NCI-H345 treated with DMSO at 0.1 percent for 48 hours (cell line): ENCODE measurements around the gene NME7.
"Not testable (repeated sequence)": the region's sequence is repeated elsewhere in the genome, so short reads cannot be mapped to it uniquely, and the experiment has no call there.

Experiments
- DNase-seq: peaks from one replicate; lab custom pipeline; 2025; ENCODE audit not compliant: unreplicated experiment; lab: John Stamatoyannopoulos, UW

Gene NME7

DNA sequence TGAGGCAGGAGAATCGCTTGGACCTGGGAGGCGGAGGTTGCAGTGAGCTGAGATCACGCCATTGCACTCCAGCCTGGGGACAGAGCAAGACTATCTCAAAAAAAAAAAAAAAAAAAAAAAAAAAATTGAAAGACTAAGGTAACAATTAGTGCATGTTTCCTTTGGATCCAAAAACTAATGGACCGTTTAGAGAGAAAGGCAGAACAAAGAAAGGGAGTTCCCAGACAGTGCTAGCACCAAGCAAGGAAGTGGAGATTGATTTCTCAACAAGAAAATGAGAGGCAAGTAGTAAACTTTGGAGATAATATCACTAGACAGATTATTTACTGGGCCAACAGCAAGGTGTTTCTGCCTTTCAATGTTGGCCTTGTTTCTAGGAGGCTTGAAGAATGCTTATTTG, 236.9 kb downstream of the NME7 start:
- no peak for DNase-seq

GRCh38 chr1:169129109-169129784, 238.3 kb downstream of the NME7 start:
- no peak for DNase-seq

- DNase-seq = no peak
These were observed 239.0 kb downstream of the NME7 start for GRCh38 chr1:169128562-169128961.

- no peak for DNase-seq
These were observed 240.3 kb downstream of the NME7 start for GRCh38 chr1:169127305-169127704.

GRCh38 chr1:169126335-169126734, 241.3 kb downstream of the NME7 start:
- no peak for DNase-seq

GRCh38 chr1:169125597-169125996, 242.0 kb downstream of the NME7 start:
- DNase-seq = not testable (repeated sequence)

- no peak for DNase-seq
These were observed 243.1 kb downstream of the NME7 start for GRCh38 chr1:169124459-169124858.

DNA sequence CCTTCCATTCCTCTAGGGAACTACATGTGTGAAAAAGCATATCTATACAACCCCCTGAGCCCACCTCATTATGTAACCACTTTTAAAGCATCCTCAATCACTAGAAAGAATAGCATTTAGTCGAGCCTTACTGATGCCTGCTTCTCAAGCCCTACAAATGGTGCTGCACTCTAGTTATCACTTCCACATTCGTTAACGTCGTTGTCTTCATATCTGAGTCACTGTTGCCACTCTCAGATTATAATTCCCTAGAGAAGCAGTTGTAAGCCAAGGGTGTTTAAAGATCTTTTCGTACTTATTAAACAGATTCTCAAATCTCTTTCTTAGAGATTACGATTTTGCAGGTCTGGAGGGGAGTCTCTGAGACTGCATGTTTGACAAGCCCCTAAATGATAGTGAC, 244.6 kb downstream of the NME7 start:
- DNase-seq = no peak

DNA sequence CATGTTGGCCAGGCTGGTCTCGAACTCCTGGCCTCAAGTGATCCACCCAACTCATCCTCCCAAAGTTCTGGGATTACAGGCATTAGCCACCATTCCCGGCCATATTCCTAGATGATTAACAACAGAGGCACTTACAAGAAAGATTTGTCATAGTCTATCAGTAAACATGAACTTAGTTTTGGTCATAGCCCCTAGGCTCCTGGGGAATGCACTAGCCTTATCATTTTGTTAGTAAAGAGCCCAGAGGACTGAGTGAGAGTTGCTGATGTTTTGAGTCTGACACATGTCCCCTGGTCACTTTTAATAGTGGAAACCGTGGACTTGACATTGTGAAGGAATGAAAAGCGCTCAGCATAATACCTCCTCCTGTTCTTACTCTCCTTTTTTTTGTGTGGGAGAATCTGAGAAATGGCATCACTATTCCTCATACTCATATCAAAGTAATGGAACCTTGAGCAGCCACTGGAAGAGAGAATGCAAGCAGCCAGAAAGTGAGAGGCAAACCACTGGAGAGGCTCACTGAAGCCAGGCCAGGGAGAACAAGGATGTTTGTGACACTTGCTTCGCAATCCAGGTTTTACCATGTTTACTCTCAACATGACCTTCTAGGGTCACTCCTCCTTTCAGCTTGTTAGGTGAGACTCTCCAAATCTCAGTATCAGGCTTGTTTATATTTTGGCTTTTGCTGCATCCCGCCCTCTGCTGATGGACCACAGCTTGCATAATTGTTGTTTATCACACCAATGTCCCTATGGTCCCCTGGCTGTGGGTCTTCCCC, 246.3 kb downstream of the NME7 start:
- DNase-seq = no peak

DNA sequence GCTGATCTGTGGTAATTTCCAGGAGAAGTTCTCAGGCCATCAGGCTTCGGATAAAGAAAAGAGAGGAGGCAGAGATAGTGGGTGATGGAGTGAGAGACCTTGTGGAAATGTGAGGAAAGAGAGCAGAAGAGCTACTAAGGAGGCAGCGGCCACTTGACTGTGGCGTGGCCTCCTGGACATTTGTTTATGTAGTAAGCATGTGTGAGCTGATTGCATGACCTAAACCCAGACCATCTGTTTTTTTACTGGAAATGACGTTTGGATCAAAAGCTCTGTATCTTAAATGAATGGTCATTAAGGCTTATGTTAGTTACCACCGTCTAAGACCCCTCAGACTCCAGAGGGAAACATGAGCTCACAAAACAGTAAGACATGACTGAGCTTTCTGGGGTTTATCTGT, 247.5 kb downstream of the NME7 start:
- DNase-seq = no peak

GRCh38 chr1:169119405-169119804, 248.2 kb downstream of the NME7 start:
- DNase-seq = no peak

DNA sequence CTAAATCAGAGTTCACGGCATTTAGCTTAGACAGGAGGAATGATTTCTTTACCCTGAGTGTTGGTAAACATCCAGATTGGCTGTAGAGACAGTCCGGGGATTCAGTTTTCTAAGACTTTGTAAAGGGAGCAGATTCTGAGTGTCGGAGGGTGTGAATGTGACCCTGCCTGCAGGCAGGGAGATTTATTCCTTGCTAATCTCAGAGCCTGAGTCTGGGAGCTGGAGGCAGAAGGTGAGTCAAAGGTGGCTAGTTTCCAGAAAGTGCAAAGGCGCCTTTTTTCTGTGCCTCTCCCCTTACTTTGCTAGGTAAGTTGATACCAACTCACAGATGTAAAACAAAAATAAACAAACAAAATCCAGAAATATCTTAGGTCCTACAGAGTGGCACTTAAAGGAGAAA, 249.4 kb downstream of the NME7 start:
- DNase-seq = no peak

DNA sequence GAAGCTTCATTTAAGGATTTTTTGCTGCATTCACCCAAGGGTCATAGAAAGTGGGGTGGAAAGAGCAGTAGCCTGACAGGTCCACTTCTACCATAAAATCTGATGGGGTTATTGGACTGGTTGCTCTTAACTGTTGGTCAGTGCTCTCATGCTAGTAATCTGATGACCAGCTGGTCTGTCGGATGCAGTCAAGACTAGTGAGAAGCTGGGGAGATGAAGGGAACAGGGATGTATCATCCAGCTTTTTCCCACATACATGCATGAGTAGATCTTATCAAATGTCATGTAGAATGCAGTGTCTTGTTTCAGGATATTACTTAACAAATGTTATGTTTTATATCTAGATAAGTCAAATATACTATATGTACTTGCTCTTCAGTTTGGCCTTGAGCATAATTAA, 250.0 kb downstream of the NME7 start:
- no peak for DNase-seq

GRCh38 chr1:169117014-169117413, 250.6 kb downstream of the NME7 start:
- no peak for DNase-seq

DNA sequence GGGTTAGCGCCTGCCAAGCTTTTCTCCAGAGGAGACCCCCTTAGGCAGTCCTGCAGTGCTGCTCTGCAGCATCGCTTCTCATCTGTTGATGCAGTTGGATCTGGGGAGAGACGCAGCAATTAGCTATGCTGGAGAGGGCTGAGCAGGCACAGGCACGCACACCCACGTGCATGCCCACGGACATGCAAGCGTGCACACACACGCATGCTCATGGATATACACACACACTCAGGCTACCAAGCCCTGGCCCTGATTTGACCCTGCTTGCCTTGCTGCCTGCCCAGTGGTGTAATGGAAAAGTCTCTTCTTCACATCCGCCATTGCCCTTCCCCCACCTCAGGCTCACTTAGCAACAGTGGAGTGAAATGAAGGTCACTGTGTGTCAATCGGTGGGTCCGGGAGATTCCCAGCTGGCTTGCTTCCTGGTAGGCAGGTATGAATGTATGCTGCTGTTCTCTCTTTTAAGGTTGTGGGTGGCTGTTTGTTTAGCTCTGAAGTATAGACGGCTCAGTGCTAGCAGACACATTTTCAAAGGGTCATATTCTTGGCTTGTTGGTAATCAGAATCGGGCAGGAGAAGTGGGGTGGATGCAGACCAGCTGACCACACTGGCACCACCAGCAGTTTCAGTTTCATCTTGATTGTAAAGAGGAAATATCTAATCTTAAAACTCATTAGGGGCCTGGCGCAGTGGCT, 251.6 kb downstream of the NME7 start:
- DNase-seq = no peak

GRCh38 chr1:169113613-169114119, 253.9 kb downstream of the NME7 start:
- no peak for DNase-seq

GRCh38 chr1:169112241-169112640, 255.4 kb downstream of the NME7 start:
- no peak for DNase-seq

DNA sequence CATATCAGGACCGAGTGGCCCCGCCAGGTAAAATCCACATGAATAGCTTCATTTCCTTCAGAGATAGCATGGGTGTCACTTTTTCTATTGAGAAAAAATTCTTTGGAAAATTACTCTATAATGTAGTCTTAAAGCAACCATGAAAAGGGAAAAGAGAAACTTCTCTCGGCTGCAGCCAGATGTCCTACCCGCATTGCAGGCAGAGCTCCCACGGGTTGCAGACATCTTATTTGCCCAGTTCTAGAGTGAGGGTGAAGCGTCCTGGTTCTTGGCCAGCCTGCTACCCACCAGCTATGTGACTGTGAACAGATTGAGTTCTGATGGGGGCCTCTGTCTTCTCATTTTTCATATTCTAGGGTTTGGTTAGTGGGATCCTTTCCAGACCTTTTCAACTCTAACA, 256.1 kb downstream of the NME7 start:
- no peak for DNase-seq

DNA sequence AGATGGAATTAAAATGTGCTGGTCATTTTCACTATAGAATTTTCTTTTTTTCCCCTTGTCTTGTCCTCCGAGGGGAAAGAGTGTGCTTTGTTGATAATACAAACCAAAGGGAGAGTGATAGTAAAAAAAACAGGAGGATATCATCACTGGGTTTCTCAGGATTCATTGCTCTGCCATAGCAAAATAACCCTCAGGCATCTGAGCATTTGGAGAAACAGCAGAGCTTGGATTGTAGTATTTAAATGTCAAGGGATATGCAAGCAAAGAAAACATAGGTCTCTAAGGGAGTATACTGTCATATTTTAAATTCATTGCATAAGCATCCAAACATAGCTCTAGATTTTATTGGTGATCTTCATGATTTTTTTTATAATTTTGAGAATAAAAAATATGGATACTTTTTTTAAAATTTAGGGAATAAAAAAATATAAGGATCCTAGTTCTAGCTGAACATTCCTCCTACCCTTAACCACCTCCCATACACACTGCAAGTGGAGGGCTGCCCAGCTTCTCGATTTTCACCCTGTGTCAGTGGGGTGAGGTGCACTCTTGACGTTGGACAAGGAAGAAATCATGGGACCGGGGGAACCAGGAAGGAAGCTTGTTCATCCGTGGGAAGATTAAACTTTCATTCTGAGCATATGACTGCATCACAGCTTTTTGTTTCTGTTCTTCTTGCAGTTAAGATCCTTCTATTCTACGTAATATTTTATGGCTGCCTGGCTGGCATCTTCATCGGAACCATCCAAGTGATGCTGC, 256.7 kb downstream of the NME7 start:
- DNase-seq = no peak

DNA sequence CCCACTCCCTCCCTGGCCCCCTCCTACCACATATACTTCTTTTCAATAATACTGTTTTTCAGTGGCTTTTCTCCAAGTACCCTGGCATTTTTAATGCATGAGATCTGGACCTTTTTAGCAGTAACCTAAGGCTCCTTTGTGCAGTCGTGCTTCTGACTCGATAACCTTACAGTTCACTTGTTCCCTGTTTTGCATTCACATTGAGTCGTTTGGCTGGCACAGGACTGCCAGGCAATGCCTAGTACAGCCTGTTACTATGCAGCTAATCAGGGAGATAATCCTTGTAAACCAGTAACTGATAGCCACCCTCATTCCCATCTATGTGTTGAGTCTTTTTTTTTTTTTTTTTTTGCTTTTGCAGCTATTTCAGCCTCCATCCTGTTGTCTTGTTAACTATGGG, 257.4 kb downstream of the NME7 start:
- no peak for DNase-seq

DNA sequence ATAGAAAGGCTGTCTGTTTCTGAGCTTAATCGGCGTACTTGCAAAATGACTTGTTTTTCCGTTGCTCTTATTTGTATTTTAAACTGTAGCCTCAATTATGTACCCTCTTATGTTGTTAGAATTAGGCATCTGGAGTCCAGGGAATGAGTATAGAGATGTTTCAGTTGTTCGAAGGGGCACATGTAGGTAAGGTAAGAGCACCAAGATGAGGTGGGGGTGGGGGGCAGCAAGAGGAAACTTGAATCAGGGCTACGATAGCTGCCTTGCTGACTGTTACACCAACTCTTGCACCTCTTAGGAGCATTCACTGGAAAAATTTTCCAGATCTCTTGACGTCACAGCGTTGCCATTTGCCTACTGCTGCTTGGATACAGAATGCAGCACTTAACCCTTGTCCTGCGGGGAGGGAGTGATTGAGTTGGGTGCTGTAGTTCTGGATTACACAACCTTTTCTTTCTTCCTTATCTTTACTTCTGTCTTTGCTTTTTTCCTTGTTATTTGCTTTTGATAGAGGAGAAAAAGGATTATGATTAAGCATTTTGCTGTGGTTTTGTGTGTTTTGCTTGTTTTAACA, 257.9 kb downstream of the NME7 start:
- DNase-seq = no peak
